Loucy (cell line): ENCODE measurements around the gene ZNF865.

Source experiments
- EZH2phosphoT487 ChIP-seq: fragments of 200-600 bp; IDR thresholded peaks from 2 replicates; pipeline ENCODE4 v1.6.1; 2018; ENCODE audit warnings: antibody characterized with exemption, mild to moderate bottlenecking, moderate library complexity, borderline replicate concordance
- TF ChIP-seq, protein P1 (sequence below): fragments of 200-600 bp; sonication (generic); conservative IDR thresholded peaks from 2 replicates; pipeline ENCODE4 v1.5.1; 2014; ENCODE audit warnings: mild to moderate bottlenecking, antibody characterized with exemption, low read length

DNA sequence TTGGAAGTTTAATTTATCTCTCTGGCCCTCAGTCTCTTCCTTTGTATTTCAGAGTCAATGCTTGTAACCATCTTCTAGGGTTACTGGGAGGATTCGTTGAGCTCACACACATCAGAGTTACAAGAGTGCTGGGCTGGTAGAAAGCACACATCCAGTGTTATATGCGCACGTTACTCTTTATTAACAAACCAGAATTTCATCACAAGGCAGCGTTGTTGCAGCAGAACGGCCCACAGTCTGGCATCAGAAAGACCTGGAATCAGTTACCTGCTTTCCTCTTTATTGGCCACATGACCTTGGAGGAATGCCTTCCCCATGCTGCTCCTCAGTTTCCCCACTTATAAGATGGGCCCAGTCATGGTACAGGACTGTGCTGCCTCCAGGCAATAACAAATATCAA, 3.9 kb downstream of the ZNF865 start:
- TF ChIP-seq, protein P1, sequence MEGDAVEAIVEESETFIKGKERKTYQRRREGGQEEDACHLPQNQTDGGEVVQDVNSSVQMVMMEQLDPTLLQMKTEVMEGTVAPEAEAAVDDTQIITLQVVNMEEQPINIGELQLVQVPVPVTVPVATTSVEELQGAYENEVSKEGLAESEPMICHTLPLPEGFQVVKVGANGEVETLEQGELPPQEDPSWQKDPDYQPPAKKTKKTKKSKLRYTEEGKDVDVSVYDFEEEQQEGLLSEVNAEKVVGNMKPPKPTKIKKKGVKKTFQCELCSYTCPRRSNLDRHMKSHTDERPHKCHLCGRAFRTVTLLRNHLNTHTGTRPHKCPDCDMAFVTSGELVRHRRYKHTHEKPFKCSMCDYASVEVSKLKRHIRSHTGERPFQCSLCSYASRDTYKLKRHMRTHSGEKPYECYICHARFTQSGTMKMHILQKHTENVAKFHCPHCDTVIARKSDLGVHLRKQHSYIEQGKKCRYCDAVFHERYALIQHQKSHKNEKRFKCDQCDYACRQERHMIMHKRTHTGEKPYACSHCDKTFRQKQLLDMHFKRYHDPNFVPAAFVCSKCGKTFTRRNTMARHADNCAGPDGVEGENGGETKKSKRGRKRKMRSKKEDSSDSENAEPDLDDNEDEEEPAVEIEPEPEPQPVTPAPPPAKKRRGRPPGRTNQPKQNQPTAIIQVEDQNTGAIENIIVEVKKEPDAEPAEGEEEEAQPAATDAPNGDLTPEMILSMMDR, result no peak
- TF ChIP-seq EZH2phosphoT487, result no peak
